CD4-positive, alpha-beta T cell treated with Interleukin-10 for 1 hour (primary cell): ENCODE data around the gene GPR62.

ENCODE experiments used
- DNase-seq: peaks from one replicate; pipeline ENCODE4 v3.0.0-alpha.2; 2020

GPR62 gene

GRCh38 chr3:51957520-51958205 lies 2.5 kb downstream of the GPR62 start:
- DNase-seq, result no peak

- DNase-seq, result no peak
These were observed 3.7 kb downstream of the GPR62 start for GRCh38 chr3:51958603-51959521.

DNA sequence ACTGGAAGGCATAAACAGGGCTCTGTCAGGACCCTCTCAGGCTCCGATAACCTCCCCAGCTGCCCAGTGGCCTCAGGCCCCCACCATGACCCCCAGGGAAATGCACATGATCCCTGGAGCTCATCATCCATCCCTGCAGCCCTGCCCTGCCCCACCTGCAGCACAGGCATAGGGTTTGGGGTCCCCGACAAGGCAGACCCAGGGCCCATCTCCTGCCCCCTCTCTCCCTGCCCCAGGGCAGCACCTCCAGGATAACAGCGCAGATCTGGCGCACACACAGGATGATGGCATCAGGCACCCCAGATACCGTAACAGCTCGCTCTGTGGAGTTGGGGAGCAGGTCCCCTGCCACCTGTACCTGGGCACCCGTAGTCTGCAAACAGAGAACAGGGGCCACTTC lies 4.5 kb downstream of the GPR62 start:
- DNase-seq, result no peak

DNA sequence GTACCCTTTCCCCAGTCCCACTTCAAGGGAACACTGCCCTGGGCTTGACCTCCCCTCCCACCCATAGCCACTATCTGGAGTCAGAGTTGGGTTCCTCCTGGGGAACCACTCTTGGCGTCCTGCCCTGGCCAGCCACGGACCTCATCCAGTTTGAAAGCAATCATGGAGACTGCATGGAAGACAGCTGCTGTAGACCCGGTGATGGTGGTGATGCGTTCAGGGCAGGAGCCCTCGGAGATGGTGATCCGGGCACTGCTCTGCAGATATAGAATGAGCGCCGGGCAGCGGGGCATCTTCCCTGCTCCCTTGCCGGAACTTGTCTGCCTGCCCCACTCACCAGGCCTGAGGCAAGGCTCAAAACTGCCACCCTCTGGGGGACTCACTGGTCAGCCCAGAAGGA lies 5.2 kb downstream of the GPR62 start:
- DNase-seq, result no peak

- DNase-seq, result no peak
These were observed 5.8 kb downstream of the GPR62 start for GRCh38 chr3:51961011-51961410.

DNA sequence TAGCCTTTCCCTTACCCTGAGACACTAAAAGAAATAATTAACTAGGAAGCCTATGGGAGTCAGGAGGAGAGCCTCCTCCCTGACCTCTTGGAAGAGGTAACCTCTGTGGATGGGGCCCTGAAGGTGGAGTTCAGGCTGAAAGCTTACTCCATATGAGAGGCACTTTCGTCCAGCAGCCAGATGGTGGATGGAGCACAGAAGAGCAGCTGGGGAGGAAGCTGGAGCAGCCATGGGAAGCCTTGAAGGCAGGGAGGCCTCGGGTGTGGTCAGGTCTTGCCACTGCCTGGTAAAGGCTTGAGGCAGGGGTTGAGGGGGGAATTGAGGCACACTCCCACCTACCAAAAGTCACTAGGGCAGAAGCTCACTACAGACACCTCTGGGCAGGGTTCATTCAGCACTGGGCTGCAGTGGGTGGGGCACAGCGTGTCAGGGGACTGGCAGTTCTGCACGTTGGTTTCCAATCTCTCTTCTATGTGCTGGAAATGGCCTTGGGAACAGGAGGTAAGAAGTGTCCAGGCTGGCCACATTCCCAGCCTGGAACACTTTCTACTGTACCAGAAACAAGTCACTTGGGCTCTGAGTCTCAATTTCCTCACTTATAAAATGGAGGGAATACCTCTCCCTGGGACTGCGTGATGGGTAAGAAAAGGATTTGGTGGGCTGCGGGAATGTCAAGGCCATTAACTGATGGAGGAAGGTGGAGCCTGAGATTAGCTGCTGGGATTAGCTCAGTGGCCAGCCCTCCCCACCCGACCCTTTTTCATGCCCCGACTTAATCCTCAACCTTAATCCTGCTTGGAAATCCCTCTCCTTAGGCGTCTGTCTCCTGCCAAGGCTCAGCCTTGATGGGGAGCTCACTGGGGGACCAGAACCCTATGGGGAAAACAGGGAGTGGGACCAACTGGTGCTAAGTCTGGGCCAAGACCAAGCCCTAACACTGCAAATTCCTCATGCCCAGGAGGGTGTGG lies 6.7 kb downstream of the GPR62 start:
- no peak for DNase-seq

DNA sequence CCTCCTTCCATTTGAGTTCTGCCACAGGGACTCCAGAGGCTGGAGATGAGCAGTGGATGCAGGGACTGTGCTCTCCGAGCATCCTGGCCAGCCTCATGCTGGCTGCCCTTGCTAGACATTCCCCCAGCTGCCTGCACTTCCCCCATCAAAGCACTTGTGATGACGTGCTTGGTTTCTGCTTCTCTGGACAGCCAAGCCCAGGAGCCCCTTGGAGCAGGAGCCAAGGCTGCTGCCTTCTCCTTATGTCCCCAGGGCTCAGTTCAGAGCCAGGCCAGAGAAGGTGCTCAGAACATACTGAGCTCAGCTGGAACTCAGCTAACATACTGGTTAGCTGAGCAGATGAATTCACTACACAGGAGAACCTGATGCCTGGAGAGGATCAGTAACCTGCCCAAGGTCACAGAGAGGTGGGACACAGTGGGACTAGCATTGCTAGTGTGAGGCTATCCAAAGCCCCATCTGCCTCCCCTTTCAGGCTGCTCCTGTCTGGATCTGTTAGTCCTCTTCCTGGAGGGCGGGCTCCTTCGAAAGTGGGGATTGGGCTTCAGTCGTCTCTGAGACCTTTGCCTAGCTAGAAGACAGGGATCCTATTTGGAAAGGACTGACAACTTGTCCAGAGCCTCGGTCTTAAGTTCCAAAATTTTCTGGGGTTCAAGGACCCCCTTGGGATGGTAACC lies 7.8 kb downstream of the GPR62 start:
- DNase-seq, result no peak

GRCh38 chr3:51963951-51964451 lies 8.8 kb downstream of the GPR62 start:
- DNase-seq, result no peak

- no peak for DNase-seq
These were observed 9.3 kb downstream of the GPR62 start for GRCh38 chr3:51964521-51964920.

DNA sequence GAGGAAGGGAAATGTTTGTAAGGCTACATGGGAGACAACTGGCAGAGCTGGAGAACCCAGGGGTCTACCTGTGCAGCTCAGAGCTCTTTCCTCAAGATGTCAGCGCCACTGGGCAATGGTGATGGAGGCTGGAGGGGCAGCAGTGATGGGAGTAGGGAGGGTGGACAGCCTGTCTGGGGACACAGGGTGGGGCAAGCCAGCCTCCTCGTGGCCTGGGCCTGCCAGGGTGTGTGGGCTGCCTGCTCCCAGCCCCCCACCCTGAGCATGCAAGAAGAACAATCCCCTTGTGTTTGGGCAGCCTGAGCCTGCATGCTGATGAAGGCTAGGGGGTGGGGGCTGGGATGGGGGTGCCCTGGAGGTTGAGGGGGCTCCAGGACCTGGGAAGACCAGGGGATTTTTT lies 10.8 kb downstream of the GPR62 start:
- DNase-seq, result no peak

- DNase-seq, result no peak
These were observed 11.3 kb downstream of the GPR62 start for GRCh38 chr3:51966486-51966885.

- no peak for DNase-seq
These were observed 11.8 kb downstream of the GPR62 start for GRCh38 chr3:51966922-51967383.

- peak; percentile 47 for DNase-seq
These were observed 12.4 kb downstream of the GPR62 start, which contains the start of gene PCBP4 for GRCh38 chr3:51967384-51968169. PCBP4 (minus strand) TSS chr3:51967454; CDS start chr3:51961240, 6,214 bp downstream.

DNA sequence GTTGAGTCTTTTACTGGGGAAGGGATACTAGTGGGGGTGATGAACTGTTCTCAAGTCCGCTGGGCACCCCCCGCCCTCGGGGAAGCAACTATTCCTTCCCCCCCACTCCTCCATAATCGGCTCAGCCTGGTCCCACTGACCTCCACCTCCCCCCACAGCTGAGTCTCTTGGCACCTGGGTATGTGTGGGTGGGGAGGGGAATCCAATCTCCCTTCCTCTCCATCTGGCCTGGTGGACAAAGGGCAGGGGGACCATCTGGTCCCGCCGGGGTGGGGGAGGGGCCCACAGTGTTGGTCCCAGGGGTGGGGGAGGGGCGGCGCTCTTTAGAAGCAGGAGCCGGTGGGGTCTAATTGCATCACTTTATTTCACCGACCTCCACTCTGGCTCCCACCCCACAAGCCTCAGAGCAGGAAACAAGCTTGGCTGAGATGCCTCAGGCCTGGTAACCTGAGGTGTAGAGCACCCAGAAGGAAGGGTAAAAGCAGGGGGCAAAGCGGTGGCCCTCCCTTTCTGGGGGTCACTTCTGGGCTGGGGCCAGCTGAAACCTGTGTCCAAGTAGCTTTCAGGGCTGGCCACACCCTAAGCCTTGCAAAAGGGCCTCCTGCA lies 13.1 kb downstream of the GPR62 start:
- DNase-seq, result no peak

- DNase-seq, result no peak
These were observed 13.9 kb downstream of the GPR62 start for GRCh38 chr3:51968883-51969678.

GRCh38 chr3:51969841-51970240 lies 14.7 kb downstream of the GPR62 start:
- no peak for DNase-seq

GRCh38 chr3:51970606-51971300 lies 15.6 kb downstream of the GPR62 start:
- no peak for DNase-seq

- DNase-seq, result no peak
These were observed 16.2 kb downstream of the GPR62 start for GRCh38 chr3:51971350-51971749.

GRCh38 chr3:51974277-51974962 lies 19.2 kb downstream of the GPR62 start:
- DNase-seq, result peak; percentile 19
